Loucy (cell line): ENCODE results near the gene MUCL1.

Experiments
- CTCF ChIP-seq: fragments of 200-600 bp; sonication (generic); conservative IDR thresholded peaks from 2 replicates; pipeline ENCODE4 v1.5.1; 2014; ENCODE audit warnings: mild to moderate bottlenecking, antibody characterized with exemption, low read length
- EZH2phosphoT487 ChIP-seq: fragments of 200-600 bp; IDR thresholded peaks from 2 replicates; pipeline ENCODE4 v1.6.1; 2018; ENCODE audit warnings: antibody characterized with exemption, mild to moderate bottlenecking, moderate library complexity, borderline replicate concordance

GRCh38 chr12:54890339-54890738 is 36.0 kb downstream of the MUCL1 start:
- TF ChIP-seq CTCF: no peak
- TF ChIP-seq EZH2phosphoT487: no peak
